K562 (cell line): ENCODE measurements around the gene SNX20. TPM values are rescaled to one million over a fixed set of nuclear protein-coding genes. Genes with fewer than 3 reads are reported as not detected.

ENCODE experiments used
- ATAC-seq: fragments of 200-7000 bp; cut with Tn5 transposase; 3 replicates; pipeline ENCODE4 v1.9.1; 2020; ENCODE audit warnings: moderate library complexity
- BruUV-seq: library from RNA; stranded (reverse); fragments of 400-500 nt; replicated peaks from 2 replicates; lab custom pipeline; 2021; lab: Mats Ljungman, UMichigan
- CTCF ChIA-PET: fragments of 300-600 bp; formaldehyde crosslinking; extraction: SDS; loops from one replicate; lab custom pipeline; 2021; ENCODE audit warnings: low intra/inter-chr PET ratio; lab: Yijun Ruan, JAX
- POLR2A ChIA-PET: fragments of 300-600, 350-650 bp; sonication (Branson Sonifier 250); formaldehyde crosslinking; extraction: SDS; loops from one replicate; lab custom pipeline; 2021; ENCODE audit warnings: antibody characterized with exemption, inconsistent platforms; lab: Yijun Ruan, JAX
- DNase-seq, 4 experiments: peaks; one replicate each; pipeline versions ENCODE4 v3.0.0 to v3.0.0-alpha.2; 2011 to 2018; ENCODE audit warnings: low spot score in 3 of 4, mixed read lengths in 3 of 4; ENCODE audit errors: extremely low read depth in 1 of 4
- FAIRE-seq: peaks from 2 replicates; lab custom pipeline; 2011; peaks lifted over from hg19 to GRCh38; lab: Jason Lieb, UNC
- H2AFZ ChIP-seq: 2 replicates; pipeline ENCODE4 v1.6.0; 2011; ENCODE audit warnings: low read depth, low read length, control low read depth, inconsistent platforms
- H3K27ac ChIP-seq: fragments of 200-600 bp; 3 replicates; pipeline ENCODE4 v1.8.0; 2011; ENCODE audit warnings: low read depth, mild to moderate bottlenecking, control low read depth, inconsistent platforms, low read length, moderate library complexity, mixed read lengths; ENCODE audit errors: extremely low read depth
- H3K27me3 ChIP-seq, 2 experiments: fragments of 300-600 bp in 1 of 2; 2 replicates in 1 of 2; 3 replicates in 1 of 2; pipeline versions ENCODE4 v1.6.0 to v1.8.0; 2011; ENCODE audit warnings: inconsistent platforms in 2 of 2, low read length in 2 of 2, mild to moderate bottlenecking in 1 of 2, mixed read lengths in 1 of 2, moderate library complexity in 1 of 2; ENCODE audit not compliant: control insufficient read depth in 2 of 2, insufficient read depth in 2 of 2
- H3K36me3 ChIP-seq: fragments of 300-600 bp; 3 replicates; pipeline ENCODE4 v1.8.0; 2011; ENCODE audit warnings: mild to moderate bottlenecking, low read length, inconsistent platforms; ENCODE audit not compliant: control insufficient read depth, insufficient read depth
- H3K4me1 ChIP-seq, 2 experiments: fragments of 200-600 bp in 1 of 2; replicated peaks in 1 of 2; 2 replicates in 1 of 2; 3 replicates in 1 of 2; pipeline versions ENCODE4 v1.5.1 to v1.8.0; 2011; ENCODE audit warnings: inconsistent platforms in 2 of 2, low read length in 2 of 2, mild to moderate bottlenecking in 1 of 2, mixed read lengths in 1 of 2, moderate library complexity in 1 of 2; ENCODE audit not compliant: control insufficient read depth in 2 of 2, insufficient read depth in 2 of 2
- H3K4me2 ChIP-seq: 2 replicates; pipeline ENCODE4 v1.6.1; 2011; ENCODE audit warnings: low read length, control low read depth, inconsistent platforms, mixed read lengths; ENCODE audit not compliant: insufficient read depth
- H3K4me3 ChIP-seq: fragments of 200-600 bp; sonication (generic), shearing (Covaris generic); 2 replicates; pipeline ENCODE4 v1.5.1; 2016; ENCODE audit warnings: control low read depth, inconsistent platforms
- H3K79me2 ChIP-seq: fragments of 200-600 bp; 3 replicates; pipeline ENCODE4 v1.8.0; 2011; ENCODE audit warnings: low read length, inconsistent platforms; ENCODE audit not compliant: control insufficient read depth, insufficient read depth
- H3K9ac ChIP-seq, 2 experiments: 2 replicates each; pipeline versions ENCODE4 v1.6.0 to v1.6.1; 2011; ENCODE audit warnings: low read depth in 2 of 2, low read length in 2 of 2, control low read depth in 1 of 2, inconsistent platforms in 1 of 2, mild to moderate bottlenecking in 1 of 2, mixed read lengths in 1 of 2; ENCODE audit not compliant: insufficient read depth in 1 of 2
- H3K9me1 ChIP-seq: one replicate; pipeline ENCODE4 v1.6.0; 2011; ENCODE audit warnings: inconsistent platforms, mild to moderate bottlenecking, low read length, moderate library complexity; ENCODE audit not compliant: control insufficient read depth, insufficient read depth
- H3K9me3 ChIP-seq: replicated peaks from 2 replicates; pipeline ENCODE4 v1.5.1; 2011; ENCODE audit warnings: low read depth, low read length, inconsistent platforms; ENCODE audit not compliant: control insufficient read depth, insufficient read depth
- H4K20me1 ChIP-seq: replicated peaks from 2 replicates; pipeline ENCODE4 v1.6.1; 2011; ENCODE audit warnings: low read length, inconsistent platforms, mixed read lengths; ENCODE audit not compliant: control insufficient read depth, insufficient read depth
- CBX5 ChIP-seq: IDR thresholded peaks from 2 replicates; pipeline ENCODE4 v1.6.1; 2014; ENCODE audit warnings: low read depth, borderline replicate concordance
- CHD4 ChIP-seq: fragments of 200-600 bp; sonication (generic); IDR thresholded peaks from 3 replicates; pipeline ENCODE4 v1.6.1; 2012; ENCODE audit warnings: low read depth, mild to moderate bottlenecking, mixed read lengths, low read length, inconsistent platforms; ENCODE audit not compliant: insufficient read depth, insufficient replicate concordance, poor library complexity, severe bottlenecking
- ETV6 ChIP-seq, 3 experiments: fragments of 150-350 bp in 1 of 3; sonication (generic) in 1 of 3; formaldehyde crosslinking in 1 of 3; IDR thresholded peaks; 2 replicates each; pipeline versions ENCODE4 v1.6.1 to v1.8.0; 2014 to 2022; ENCODE audit warnings: borderline replicate concordance in 2 of 3, low read depth in 2 of 3, antibody characterized with exemption in 1 of 3, low read length in 1 of 3, mild to moderate bottlenecking in 1 of 3, missing genetic modification reagents in 1 of 3
- HDAC1 ChIP-seq, 2 experiments: fragments of 450-650 bp; IDR thresholded peaks; 2 replicates each; pipeline ENCODE4 v1.6.1; 2016 to 2017; ENCODE audit warnings: inconsistent platforms in 1 of 2, mild to moderate bottlenecking in 1 of 2, moderate library complexity in 1 of 2
- JUNB ChIP-seq: fragments of 450-650 bp; formaldehyde crosslinking; conservative IDR thresholded peaks from 2 replicates; pipeline ENCODE4 v1.4.0; 2020; ENCODE audit warnings: mild to moderate bottlenecking
- SMARCA5 ChIP-seq: fragments of 450-650 bp; IDR thresholded peaks from 2 replicates; pipeline ENCODE4 v1.6.1; 2016
- TCF7 ChIP-seq: sonication (generic); IDR thresholded peaks from 2 replicates; pipeline ENCODE4 v1.6.1; 2016; ENCODE audit warnings: antibody characterized with exemption, borderline replicate concordance
- TCF7L2 ChIP-seq: fragments of 150-350 bp; IDR thresholded peaks from 2 replicates; pipeline ENCODE4 v1.6.1; 2016; ENCODE audit warnings: low read depth, mild to moderate bottlenecking, low read length, moderate library complexity
- TEAD2 ChIP-seq: fragments of 450-650 bp; IDR thresholded peaks from 2 replicates; pipeline ENCODE4 v1.6.1; 2016; ENCODE audit warnings: missing genetic modification characterization, control low read depth, missing compliant biosample characterization
- ZNF197 ChIP-seq: fragments of 200-800 bp; sonication (Bioruptor generic); IDR thresholded peaks from 2 replicates; pipeline ENCODE4 v1.6.1; 2016; ENCODE audit warnings: low read depth, missing genetic modification characterization, missing compliant biosample characterization
- WGBS: fragments of 100-300 bp; shearing (Covaris generic); methylation state at CpG from one replicate; pipeline ENCODE4 v1.1.6; 2016; ENCODE audit warnings: low coverage, mixed read lengths; ENCODE audit not compliant: insufficient coverage; ENCODE audit errors: missing lambda C conversion rate; 5-methylcytosine and 5-hydroxymethylcytosine counted together
- in situ Hi-C: fragments of 300-500 bp; cut with MboI; formaldehyde crosslinking; loops from 4 replicates; pipeline ENCODE4 v1.15.0; 2018; ENCODE audit warnings: inconsistent platforms, mixed read lengths
- intact Hi-C: fragments of 100-400 bp; cut with micrococcal nuclease; formaldehyde crosslinking; loops from 2 replicates; pipeline ENCODE4 v1.14.2; 2022
- polyA plus RNA-seq, 8 experiments: library from polyadenylated mRNA; depleted of rRNA in 4 of 8; stranded (reverse) in 5 of 8; unstranded in 3 of 8; fragments of >200 nt; fragmentation: Nextera tagmentation in 2 of 8; fragmentation: Illumina TruSeq in 1 of 8; extraction: Ambion mirVana in 2 of 8; extraction: Trizol in 1 of 8; gene quantifications; 2 replicates each; pipeline versions ENCODE4 v1.2.1 to v1.2.3, GENCODE V29; 2011 to 2014; ENCODE audit warnings: inconsistent platforms in 1 of 8, missing spikeins in 1 of 8
- total RNA-seq, 7 experiments: library from RNA; depleted of rRNA in 6 of 7; stranded (reverse); fragments of >200 nt in 6 of 7; fragmentation: Illumina TruSeq in 2 of 7; extraction: Trizol in 2 of 7; gene quantifications; 2 replicates each; pipeline versions ENCODE4 v1.2.1 to v1.2.3, GENCODE V29; 2011 to 2021; ENCODE audit warnings: low replicate concordance in 1 of 7
- TF ChIP-seq, protein P1 (sequence below): fragments of 450-650 bp; IDR thresholded peaks from 2 replicates; pipeline ENCODE4 v1.6.1; 2017; ENCODE audit warnings: antibody characterized with exemption, mild to moderate bottlenecking
- TF ChIP-seq, protein P2 (sequence below): fragments of 450-650 bp; conservative IDR thresholded peaks from 2 replicates; pipeline ENCODE4 v1.6.1; 2016; ENCODE audit warnings: missing genetic modification characterization, low read depth, mild to moderate bottlenecking, control low read depth, missing compliant biosample characterization
- TF ChIP-seq, protein P3 (sequence below): sonication (generic); formaldehyde crosslinking; IDR thresholded peaks from 2 replicates; pipeline ENCODE4 v1.8.0; 2022; ENCODE audit warnings: mild to moderate bottlenecking, missing genetic modification reagents
- TF ChIP-seq, protein P4 (sequence below): fragments of 450-650 bp; IDR thresholded peaks from 2 replicates; pipeline ENCODE4 v1.6.1; 2016; ENCODE audit warnings: low read depth, mild to moderate bottlenecking, moderate library complexity

The SNX20 gene
- total and polyA plus RNA-seq, 9 of the 15 experiments (the other 6 are each of a cell fraction or from before 2014, with no cell fraction given): 0.04 to 0.07 TPM; not detected in 7

- TF ChIP-seq, protein P1, sequence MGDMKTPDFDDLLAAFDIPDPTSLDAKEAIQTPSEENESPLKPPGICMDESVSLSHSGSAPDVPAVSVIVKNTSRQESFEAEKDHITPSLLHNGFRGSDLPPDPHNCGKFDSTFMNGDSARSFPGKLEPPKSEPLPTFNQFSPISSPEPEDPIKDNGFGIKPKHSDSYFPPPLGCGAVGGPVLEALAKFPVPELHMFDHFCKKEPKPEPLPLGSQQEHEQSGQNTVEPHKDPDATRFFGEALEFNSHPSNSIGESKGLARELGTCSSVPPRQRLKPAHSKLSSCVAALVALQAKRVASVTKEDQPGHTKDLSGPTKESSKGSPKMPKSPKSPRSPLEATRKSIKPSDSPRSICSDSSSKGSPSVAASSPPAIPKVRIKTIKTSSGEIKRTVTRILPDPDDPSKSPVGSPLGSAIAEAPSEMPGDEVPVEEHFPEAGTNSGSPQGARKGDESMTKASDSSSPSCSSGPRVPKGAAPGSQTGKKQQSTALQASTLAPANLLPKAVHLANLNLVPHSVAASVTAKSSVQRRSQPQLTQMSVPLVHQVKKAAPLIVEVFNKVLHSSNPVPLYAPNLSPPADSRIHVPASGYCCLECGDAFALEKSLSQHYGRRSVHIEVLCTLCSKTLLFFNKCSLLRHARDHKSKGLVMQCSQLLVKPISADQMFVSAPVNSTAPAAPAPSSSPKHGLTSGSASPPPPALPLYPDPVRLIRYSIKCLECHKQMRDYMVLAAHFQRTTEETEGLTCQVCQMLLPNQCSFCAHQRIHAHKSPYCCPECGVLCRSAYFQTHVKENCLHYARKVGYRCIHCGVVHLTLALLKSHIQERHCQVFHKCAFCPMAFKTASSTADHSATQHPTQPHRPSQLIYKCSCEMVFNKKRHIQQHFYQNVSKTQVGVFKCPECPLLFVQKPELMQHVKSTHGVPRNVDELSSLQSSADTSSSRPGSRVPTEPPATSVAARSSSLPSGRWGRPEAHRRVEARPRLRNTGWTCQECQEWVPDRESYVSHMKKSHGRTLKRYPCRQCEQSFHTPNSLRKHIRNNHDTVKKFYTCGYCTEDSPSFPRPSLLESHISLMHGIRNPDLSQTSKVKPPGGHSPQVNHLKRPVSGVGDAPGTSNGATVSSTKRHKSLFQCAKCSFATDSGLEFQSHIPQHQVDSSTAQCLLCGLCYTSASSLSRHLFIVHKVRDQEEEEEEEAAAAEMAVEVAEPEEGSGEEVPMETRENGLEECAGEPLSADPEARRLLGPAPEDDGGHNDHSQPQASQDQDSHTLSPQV: no peak
- no peak for TF ChIP-seq SMARCA5
- TF ChIP-seq, protein P2, sequence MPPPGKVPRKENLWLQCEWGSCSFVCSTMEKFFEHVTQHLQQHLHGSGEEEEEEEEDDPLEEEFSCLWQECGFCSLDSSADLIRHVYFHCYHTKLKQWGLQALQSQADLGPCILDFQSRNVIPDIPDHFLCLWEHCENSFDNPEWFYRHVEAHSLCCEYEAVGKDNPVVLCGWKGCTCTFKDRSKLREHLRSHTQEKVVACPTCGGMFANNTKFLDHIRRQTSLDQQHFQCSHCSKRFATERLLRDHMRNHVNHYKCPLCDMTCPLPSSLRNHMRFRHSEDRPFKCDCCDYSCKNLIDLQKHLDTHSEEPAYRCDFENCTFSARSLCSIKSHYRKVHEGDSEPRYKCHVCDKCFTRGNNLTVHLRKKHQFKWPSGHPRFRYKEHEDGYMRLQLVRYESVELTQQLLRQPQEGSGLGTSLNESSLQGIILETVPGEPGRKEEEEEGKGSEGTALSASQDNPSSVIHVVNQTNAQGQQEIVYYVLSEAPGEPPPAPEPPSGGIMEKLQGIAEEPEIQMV (tag): no peak
- no peak for TF ChIP-seq HDAC1 (IDR thresholded peaks at IDR 0.05)
Observed at GRCh38 chr16:50711040-50711439, 29.9 kb upstream of the SNX20 start (continued).

DNA sequence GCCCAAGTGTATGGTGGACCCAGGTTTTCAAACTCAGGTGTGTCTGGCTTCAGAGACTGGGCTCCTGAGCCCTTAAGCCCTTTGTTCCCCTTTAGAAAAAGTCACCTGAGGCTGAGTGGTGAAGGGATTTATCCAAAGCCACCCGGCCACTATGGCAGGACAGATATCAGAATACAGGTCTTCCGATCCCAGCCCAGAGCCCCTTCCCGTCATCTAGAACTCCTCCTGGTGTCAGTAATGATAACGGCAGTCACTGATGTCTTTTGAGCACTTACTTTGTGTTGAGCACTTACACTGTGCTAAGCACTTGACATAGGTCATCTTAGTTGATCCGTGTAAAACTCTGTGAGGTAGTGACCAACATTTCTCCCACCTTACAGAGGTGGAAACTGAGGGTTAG, 28.9 kb upstream of the SNX20 start:
- Histone ChIP-seq H4K20me1 (no peaks in the 10 kb centered on the region), H3K79me2 (no peaks in the 10 kb centered on the region), H2AFZ (no peak overlapping the region), H3K9me3 (no peaks in the 10 kb centered on the region), H3K36me3 (no peaks in the 10 kb centered on the region), H3K27ac (no peak overlapping the region), H3K4me2 (no peak overlapping the region), H3K4me3 (no peak overlapping the region), H3K27me3 (peaks cover 12 to 39% of the 10 kb centered on the region in 2 experiments; a peak in 4 of 5 replicates), H3K9ac (no peak overlapping the region), H3K9me1 (no peaks in the 10 kb centered on the region), H3K4me1 (peaks cover 0 to 13% of the 10 kb centered on the region in 2 experiments; a peak in 3 of 5 replicates)
- DNase-seq (no peak), FAIRE-seq (no peak), ATAC-seq (peak; percentile 53; the same call in 2 of the 3 replicates)
- WGBS: 7% methylated on average over 5 of the region's 5 CpGs
- no TSS peak for BruUV-seq
- CTCF ChIA-PET: no interaction called here
- POLR2A ChIA-PET: no interaction called here
- intact Hi-C loops (no loop called here), in situ Hi-C loops (no loop called here)
- TF ChIP-seq ETV6 (IDR thresholded peaks at IDR 0.05; ENCODE audit: borderline replicate concordance in 1 of 2, low read depth in 2 of 2, low read length in 1 of 2): no peak
- TF ChIP-seq ETV6 (CRISPR knock-in tag; IDR thresholded peaks at IDR 0.05; ENCODE audit: borderline replicate concordance): no peak
- TF ChIP-seq JUNB (CRISPR knock-in tag): no peak
- no peak for TF ChIP-seq TEAD2 (tag)
- TF ChIP-seq, protein P3, sequence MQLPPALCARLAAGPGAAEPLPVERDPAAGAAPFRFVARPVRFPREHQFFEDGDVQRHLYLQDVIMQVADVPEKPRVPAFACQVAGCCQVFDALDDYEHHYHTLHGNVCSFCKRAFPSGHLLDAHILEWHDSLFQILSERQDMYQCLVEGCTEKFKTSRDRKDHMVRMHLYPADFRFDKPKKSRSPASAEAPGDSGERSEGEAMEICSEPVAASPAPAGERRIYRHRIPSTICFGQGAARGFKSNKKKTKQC (CRISPR knock-in tag): no peak
- TF ChIP-seq CBX5: no peak
- TF ChIP-seq TCF7L2: no peak
- no peak for TF ChIP-seq TCF7
- TF ChIP-seq, protein P4, sequence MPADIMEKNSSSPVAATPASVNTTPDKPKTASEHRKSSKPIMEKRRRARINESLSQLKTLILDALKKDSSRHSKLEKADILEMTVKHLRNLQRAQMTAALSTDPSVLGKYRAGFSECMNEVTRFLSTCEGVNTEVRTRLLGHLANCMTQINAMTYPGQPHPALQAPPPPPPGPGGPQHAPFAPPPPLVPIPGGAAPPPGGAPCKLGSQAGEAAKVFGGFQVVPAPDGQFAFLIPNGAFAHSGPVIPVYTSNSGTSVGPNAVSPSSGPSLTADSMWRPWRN: no peak
- no peak for TF ChIP-seq CHD4
- TF ChIP-seq ZNF197 (CRISPR knock-in tag): no peak
